GM19397 (cell line): ENCODE measurements around the gene RPAIN.
A peak's percentile ranks its signal among the peaks of the same experiment; 100 is the strongest.
"Not testable (repeated sequence)": the region's sequence is repeated elsewhere in the genome, so short reads cannot be mapped to it uniquely, and the experiment has no call there.

Experiments used
- ATAC-seq: cut with Tn5 transposase; IDR thresholded peaks from one replicate; pipeline ENCODE4 v1.9.1; 2021; ENCODE audit warnings: mild to moderate bottlenecking, moderate library complexity; ENCODE audit not compliant: unreplicated experiment

RPAIN gene

DNA sequence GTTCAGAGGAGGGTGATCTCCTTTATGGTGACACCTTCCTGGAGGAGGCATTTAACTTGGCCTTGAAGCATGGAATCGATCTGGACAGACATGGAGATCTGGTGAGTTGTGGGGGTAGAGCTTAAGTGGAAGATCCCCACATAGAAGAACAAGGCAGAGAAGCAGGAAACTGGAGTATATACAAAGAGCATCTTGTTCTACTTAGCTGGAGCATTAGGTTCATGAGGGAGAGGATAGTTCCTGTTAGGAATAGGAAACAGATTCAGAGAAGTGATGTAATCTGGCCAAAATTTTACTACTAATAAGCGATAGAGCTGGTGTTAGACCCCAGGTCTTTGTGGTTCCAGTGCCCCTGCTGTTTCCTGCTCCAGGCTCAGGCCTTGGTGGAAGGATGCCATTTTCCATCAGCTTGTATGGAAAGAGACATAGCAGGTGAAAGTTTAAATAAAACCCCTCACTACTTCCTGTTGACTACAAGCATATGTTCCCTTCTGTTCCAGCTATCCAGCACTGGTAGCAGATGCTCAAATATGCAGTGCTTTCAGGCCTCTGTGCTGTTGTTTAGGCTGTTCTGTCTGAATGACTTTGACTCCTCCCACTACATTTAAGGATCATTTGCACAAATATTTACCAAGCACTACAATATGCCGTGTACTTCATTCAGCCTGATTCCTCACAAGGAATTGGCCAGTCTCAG, 9.4 kb downstream of the RPAIN start:
- ATAC-seq: no peak

DNA sequence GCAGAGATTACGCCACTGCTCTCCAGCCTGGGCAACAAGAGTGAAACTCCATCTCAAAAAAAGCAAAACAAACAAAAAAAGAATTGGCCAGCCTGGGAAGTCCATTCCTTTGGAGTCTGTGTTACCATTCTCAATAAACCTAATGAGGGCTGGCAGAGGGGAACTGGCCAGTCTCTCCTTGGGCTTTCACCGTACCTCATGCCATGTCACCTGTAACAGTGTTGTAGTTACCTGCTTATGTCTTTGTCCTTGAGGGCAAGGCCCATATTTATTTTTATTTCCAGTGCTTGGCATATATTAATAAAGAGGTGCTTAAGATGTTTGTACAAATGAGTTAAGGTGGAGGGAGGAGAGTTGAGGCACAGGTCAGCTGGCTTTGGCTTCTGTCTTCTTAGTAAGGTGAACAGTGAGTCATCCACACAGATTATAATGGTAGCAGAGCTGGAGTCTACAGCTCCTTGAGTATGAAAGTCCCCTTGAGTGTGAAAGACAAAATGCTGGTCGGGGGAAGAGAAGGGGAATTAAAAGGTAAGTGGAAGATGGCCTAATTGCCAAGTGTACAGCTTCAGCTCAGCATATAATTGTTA, 10.5 kb downstream of the RPAIN start:
- ATAC-seq: no peak

DNA sequence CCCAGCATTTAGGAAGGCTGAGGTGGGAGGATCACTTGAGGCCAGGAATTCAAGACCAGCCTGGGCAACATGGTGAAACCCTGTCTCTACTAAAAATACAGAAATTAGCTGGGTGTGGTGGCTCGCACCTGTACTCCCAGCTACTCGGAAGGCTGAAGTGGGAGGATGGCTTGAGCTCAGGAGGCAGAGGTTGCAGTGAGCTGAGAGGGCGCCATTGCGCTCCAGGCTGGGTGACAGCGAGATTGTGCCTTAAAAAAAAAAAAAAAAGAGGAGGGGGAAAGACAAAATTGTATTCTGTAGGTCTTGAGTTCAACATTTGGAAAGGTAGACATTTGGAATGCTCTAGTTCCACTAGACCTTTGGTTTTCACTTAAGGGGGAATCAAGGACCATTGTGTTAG, 11.3 kb downstream of the RPAIN start:
- not testable (repeated sequence) for ATAC-seq

DNA sequence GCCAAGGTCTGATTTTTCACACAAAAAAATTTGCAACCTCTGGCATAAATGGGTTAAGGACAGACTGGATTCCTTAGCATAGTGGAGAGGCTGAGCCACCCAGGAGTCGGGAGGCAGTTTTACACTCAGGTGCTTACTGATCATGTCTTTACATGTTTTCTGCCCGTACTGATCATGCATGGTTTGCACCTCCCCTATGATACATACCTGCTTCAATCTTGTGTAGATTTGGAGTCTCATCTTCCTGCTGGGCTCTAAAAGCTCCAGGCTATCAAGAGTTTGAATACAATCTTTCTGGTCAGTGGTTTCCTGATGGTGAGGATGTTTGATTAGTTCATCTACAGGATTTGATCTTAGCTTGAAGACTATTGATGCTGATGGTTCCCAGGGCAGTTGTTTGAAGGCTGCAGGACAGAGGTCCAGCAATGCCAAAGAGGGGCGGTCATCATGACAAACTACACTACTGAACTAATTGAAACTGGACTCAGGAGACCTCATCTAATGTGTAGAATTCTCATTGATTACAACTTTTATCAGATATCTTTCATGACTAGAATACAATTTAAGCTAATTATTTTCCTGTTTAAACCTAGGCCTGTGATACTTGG, 12.1 kb downstream of the RPAIN start:
- no peak for ATAC-seq

DNA sequence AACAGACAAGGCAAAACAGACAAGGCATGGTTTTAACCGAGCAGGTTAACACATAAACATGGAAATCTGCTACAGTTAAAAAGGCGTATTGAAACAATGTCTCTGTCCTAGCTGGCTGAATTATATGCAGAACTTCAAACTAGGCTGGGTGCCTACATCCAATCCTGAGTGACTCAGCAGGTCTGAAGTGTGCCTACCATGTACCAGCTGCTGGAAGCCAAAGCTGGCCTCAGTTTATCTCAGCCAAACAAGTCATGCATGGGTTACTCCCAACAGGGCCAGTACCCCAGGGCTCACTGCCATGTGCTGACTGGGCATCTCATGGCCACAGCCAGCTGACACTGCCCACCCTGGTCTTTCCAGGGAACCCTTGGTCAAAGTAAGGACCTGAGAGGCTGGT, 15.0 kb downstream of the RPAIN start:
- no peak for ATAC-seq

DNA sequence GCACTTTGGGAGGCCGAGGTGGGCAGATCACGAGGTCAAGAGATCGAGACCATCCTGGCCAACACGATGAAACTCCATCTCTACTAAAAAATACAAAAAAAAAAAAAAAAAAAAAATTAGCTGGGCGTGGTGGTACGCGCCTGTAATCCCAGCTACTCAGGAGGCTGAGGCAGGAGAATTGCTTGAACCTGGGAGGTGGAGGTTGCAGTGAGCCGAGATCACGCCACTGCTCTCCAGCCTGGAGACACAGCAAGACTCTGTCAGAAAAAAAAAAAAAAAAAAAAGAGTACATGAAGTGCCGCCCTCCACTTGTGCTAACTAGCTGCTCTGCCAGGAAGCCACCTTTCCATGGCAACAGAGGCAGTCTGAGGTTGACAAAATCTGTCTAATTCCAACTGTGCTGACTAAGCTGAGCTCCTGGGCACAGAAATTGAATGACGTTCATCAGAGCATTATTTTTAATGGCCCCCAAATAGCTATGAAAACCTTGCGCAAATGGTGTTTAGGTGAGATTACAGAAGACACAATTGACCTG, 15.9 kb downstream of the RPAIN start:
- not testable (repeated sequence) for ATAC-seq

DNA sequence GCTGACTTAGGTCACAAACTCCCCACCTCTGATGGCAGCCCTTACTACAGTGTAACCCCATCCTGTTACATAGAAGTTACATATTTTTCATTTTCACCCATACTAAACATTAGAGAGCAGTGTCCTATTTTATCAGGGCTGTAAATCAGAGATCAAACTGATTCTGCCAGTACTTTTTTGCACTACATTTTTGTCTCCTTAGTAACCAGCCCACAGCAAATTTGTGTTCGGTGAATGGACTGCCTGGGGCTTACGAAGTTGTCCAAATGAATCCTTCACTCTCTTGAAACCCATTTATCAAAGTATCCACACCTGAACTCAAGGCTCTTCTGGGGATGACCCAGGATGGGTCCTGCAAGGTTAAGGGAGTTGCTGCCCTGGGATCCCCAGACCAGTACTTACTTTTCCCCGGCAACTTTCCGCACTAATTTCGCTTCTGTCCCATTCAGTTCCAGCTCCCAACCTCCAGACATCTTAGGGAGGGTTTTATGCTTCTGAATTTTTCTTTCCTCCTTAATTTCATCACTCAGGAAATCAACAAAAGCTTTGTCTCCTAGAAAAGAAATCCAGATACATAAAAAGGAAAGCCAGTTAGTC, 17.8 kb downstream of the RPAIN start:
- ATAC-seq: no peak

DNA sequence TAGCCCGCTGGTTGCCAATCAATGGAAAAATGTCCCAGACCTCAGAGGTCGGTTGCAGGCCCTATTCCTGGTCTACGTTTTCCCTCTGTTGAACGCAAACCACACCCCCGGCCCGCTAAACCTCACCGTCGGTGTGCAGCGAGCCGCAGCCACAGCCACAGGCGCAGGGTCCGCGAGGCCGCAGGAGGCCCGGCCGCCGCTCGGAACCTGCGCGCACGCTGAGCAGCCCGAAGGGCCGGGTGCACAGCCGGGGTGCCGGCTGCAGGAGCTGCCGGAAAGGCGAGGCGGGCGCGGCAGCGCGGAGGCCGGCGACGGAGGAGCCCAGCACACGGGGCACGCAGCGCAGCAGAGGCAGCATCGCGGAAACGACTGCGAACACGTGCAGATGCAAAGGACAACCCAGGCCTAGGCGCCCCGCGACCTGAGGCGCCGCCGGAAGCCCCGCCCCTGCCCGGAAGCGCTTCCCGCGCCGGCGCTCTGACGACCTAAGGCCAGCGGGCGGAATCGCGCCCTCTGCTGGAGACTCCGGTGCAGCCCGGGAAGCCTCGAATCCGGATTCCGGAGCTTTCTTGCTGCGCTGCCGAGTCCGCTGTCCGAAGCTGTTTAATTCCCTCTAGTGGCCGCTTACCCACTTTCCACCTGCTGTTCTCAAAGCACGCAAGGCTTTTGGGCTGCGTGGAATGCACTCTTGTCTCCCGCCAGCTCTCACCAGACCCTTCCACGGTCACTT, 18.9 kb downstream of the RPAIN start, which contains the start of gene C1QBP:
Gene C1QBP (minus strand): TSS at position 440 of the 730 bp plus-strand sequence. CDS start 82 bp downstream, at position 358.
- ATAC-seq: peak; percentile 86

DNA sequence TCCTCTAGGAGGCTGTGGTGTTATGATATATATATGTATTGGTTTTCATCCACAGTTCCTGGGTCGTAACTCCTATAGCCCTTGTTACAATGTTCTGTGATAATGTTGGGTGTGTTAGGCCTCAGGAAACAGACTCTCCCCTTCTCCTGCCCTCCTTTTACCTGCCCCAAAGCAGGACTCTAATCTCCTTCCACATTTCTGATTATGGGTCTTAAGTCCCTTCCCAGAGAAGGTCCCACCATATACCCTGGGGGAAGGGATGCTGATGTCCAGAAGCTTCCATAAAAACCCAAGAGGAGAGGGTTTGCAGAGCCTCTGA, 19.4 kb downstream of the RPAIN start:
- no peak for ATAC-seq

DNA sequence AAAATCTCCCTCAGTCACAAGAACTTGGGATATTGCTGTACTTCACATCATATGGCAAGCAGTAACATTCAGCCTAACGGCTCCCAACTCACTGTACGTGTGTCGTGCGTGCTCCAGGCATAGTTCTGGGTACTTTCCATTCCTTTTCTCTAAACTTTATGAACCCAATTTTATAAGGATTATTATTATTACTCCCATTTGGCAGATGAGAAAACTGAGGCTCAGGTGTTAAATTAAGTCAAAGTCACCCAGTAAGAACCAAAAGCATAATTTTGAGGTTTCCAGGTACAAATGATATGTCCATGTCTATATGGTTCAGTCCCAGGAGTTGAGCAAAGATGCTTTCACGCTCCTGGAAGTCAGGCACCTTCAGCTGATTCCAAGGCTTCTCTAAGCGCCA, 23.7 kb downstream of the RPAIN start:
- ATAC-seq: no peak

DNA sequence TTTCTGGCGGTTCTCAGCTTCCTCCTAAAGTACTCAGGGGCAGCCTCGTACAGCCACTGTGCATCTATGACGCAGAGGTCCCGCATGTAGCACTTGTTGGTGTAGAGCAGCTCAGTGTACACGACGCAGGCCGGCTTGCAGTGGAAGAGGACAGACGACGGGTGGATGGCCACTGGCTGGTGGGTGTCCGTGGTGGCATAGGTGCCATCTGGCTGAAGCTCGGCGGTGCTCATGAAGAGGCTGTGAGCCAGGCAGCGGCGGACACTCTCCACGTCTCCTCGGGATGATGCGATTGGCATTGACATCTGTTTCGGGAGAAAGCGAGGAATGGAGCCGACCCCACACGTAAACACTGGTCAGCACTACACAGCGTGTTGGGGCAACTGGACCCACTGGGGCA, 24.2 kb downstream of the RPAIN start:
- no peak for ATAC-seq

DNA sequence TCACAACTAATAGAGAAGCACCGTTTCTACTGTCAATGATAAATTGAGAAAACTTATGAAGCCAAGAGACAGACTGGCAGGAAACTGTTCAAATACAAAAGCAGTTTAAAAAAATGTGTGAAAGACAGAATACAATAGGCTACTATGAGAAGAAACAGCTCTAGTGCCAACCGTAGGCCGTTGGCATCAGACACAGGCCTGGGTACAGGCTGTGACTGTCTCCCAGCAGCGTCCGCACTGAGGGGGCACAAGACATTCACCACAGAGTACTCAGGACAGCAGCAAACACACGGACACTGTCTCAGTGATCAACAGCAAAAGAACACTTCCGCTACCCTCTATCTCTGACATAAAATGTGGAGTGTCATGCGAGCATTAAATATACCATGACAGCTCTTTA, 26.8 kb downstream of the RPAIN start:
- ATAC-seq: no peak

DNA sequence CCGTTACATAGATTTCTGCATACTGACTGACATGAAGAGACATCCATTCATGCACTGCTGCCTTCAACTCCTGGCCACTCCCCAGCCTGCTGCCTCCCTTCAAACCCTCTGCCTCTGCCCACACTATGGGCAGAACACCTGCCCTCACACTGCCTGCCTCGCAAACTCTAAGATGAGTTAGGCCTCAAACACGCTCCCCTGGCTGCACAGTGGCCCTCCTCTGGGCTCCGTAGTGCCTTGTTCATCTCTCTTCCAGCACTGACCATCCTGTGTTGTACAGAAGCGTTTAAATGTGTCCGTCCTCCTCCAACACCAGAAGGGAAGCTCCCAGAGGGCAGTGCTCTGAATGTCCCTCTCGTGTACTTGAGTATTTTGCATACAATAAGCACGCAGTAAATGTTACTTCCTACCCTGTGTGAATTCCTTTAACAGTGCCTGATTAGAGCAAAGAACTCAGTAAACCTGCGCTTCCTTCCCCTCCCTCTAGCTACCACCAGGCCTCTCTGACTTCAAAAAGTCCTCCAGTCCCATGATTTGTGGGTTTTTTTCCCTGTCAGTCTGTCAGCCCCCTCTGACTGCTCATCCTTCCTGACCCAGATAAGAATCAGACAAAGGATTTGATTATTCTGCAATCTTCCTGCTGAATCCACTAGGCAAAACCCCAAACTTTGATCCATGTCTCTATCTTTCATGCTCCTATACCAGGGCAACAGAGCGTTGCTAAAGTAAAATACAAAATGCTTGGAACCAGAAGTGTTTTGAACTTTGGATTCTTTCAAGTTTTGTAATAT, 44.9 kb downstream of the RPAIN start:
- no peak for ATAC-seq

DNA sequence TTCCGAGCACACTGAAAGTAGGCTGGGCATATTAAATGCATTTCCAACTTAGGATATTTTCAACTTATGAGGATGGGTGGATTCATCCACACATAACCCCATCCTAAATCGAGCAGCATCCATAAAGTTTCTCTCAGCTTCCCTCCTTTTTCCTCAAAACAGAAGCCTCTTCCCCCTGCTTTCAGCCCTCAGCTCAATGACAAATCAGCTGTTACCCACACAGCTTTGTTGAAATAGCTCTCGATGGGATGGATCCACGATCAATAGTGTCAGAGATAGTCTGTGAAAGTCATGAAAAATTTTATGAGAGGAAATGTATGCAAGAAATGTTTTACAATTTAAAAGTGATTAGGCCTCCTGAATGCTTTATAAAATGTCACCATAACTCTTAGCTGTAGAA, 46.3 kb downstream of the RPAIN start:
- ATAC-seq: no peak

DNA sequence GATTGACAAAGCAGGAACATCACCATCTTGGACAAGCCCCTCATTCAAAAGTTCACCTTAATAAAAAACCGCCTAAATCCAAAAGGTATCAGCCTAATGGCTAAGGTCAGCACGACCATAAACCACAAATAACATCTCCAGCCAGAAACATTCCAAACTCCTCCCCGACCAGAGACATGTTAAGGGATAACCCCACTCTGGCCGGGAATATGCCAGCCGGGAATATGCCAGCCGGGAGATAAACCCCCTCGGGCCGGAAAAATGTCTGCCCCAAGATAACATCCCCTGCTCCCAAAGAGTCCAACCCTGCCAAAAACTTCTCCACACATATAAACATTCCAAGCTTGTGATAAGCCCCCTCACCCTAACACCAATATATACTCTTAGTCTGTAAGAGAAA, 47.4 kb downstream of the RPAIN start:
- no peak for ATAC-seq

DNA sequence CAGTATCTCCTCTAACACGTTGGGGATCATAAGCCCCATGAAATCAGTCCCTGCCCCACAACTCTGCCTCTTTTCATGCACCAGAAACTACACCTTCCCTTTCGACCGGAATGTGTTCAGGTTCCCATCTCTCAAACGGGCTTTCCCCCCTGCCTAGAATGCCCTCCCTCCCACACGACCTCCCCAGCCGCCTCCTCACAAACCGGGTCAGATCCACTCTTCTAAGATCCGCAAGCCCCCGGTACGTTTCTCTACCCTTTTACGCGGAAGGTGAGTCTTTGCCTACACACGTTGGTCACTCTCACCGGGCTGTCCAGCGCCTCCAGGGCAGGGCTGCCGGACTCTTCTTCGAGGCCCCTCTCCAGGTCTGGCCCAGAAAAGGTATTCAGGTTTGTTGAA, 48.1 kb downstream of the RPAIN start:
- peak; percentile 7 for ATAC-seq

DNA sequence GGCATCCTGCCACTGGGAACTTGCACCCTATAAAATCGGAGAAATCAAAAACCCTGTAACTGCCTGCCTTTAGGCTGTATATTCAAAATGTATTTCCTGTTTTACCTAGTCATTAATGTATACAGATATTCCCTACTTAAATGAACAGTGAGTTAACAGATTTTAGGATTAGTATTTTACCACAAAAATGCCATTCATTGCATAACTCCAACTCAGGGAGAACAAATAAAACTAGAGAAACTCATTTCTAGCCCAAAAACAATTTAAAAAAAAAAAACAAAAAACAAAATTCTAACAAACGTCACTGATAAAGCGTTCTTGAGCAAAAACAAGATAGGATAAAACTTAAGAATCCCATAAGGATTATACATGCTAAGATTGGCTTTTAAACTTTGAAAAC, 52.5 kb downstream of the RPAIN start:
- no peak for ATAC-seq

DNA sequence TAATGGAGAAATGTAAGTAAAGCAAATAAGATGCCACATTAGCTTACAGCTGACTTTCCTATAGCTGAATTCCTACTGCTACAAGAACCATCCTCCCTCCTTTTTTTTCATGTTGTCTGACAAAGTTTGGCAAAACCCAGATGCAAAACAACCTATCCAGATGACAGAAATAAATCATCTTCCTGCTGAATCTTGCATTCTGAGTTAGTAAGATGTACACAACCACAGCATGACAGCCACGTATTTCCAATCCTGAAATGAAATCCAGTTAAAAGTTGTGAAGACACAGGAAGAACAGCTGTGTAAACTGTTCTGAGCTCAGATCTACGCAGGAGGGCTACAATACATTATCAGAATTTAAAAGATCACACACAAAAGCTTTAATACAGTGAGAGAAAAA, 53.9 kb downstream of the RPAIN start:
- no peak for ATAC-seq

DNA sequence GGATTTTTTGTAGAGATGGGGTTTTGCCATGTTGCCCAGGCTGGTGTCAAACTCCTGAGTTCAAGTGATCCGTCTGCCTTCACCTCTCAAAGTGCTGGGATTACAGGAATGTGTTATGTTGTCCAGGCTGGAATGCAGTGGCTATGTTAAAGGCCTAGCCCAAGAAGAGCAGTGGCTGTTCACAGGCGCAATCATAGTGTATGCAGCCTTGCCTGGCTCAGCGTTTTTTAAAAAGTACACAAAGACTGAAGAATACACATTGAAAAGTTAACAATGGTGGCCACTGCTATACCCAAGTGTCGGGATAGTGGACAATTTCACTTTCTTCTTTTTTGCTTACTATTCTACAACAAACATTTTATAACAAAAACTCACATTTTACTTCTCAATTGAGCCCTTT, 59.0 kb downstream of the RPAIN start:
- no peak for ATAC-seq

DNA sequence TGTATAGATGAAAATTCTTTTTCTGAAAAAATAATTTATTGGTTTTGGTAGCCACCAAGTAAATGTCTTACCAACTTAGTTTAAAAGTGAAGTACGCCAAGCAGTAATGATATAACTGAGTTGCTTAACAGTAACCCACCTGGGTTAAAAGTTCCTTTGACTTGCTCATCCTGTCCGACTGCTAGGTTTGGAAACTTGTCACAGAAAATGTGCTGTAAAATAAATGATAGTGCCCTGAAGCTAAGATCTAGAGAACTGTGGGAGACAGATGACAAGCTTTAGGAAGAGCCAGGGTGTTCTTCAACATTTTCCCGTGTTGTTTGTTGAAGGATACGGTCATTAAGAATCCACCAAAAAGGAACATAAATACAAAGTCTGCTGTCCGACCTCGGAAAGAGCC, 61.0 kb downstream of the RPAIN start:
- no peak for ATAC-seq

DNA sequence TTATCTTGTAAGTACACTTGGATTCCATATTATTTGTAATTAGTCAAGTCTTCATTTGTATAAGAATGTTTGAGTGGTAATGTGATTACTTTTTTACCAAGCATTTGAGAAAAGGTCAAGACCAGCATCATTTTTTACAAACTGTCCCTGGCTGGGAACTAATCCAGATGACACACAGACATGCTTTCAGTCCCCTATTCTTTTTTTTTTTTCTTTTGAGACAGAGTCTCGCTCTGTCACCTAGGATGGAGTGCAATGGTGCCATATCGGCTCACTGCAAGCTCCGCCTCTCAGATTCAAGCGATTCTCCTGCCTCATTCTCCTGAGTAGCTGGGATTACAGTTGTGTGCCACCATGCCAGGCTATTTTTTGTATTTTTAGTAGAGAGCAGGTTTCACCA, 61.5 kb downstream of the RPAIN start:
- ATAC-seq: no peak
